Activated T-helper 1 cell treated with anti-CD3 and anti-CD28 coated beads, Interleukin-2, amount 50 U/mL, for 16 hours (primary cell): Measurements from ENCODE around the gene KLHL25.

Experiments used
- DNase-seq, 2 donors: peaks; one replicate each; pipeline ENCODE4 v3.0.0-alpha.2; 2020; ENCODE audit warnings: low read depth in 1 of 2, low spot score in 1 of 2

KLHL25 gene

DNA sequence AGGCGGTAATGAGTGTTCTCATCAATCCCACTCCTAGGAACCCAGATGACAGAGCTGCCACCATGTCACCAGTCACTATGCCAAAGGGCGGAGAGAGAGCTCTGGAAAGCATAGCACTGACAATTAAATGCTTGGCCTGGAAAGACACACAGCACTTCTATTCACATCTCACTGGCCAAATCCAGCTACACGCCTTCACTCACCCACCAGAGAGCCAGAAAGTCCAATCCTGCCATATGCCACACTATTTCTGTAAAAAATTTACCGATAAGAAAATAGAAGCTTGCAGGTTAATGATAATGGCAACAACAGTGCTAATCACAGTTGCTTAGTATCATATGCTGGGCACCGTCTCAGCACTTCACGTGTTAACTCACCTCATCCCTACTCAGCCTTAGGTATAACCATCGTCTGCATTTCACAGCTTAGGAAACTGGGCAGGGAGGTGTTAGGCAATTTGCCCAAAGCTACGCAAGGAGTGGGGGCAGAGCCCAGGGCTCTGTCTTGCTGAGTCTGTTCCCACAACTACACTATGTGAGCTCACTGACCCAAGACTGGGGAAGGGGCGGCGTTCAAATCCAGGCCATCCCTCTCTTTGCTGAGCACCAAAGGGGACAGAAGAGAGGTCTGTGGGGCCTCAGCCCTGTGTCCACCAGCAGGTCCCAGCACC, 16.5 kb downstream of the KLHL25 start:
- DNase-seq, result no peak

DNA sequence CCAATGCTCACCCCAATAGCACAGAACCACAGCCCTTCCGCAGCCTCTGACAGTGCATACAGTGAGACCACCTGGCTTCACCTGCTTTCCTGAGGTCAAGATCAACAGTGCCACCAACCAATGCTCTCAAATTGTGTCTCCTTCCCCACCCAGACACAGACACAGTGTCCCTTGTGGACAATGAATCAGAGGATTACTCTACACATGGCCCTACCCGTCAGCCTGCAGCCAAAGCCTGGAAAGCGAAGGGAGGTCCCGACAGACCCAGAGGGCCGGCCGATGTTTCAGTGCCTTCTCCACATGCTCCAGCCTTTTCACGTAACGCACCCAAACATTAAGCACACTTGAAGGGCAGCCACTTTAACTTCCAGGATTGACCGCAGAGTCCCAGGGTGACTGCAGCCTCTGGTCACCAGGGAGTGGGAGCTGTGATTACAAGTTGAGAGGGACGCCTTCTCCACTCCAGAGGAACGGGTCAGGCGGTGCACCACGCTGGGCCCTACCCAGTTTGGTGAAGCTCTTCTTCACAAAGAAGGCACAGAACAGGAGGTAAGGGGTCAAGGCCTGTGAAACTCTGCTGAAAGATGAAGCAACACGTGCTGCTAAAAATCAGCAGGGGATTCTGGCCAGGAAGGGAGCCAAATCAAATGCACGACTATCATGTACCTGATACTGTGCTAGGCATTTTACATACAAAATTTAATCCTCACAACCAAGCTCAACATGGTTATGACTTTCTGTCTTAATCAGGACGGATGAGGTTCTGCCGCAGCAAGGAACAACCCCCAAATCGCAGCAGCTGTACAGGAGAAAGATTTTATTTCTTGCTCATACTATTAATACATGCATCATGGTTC, 17.2 kb downstream of the KLHL25 start:
- DNase-seq, result no peak

DNA sequence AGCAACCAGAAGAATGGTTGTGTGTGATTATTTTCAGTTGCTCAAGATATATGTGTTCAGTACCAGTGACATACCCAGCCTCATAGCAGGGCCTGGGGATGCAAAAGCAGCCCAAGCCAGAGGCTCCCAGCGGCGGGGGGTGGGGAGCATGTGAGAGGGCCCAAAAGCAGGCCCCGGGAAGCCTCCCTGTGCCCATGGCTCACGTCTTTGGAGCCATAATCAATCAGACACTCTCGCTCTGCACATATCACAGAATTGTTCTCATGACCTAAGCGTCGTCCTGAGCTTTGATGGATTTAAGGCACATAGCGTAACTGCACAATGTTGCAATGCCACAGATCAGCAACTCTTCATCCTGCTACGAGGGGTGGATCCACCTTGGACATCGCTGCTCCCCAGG, 20.8 kb downstream of the KLHL25 start:
- no peak for DNase-seq

DNA sequence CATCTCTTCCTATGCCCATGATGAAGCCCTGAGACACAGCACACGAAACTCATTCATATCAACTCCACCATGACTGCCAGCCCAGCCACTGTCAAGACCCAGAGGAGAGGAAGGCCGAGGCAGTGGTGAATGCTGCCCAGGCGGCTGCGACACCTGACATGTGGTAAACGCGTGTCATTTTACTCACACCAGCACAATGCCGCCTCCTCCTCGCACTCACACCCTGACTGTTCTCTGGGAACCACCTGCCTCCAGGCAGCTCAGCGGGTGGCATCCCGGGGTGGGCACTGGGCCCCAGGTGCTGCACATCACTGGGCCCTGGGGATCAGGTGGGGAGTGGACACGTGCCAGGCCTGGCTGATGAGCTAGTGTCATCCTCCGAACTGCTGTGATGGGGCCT, 21.5 kb downstream of the KLHL25 start:
- no peak for DNase-seq

DNA sequence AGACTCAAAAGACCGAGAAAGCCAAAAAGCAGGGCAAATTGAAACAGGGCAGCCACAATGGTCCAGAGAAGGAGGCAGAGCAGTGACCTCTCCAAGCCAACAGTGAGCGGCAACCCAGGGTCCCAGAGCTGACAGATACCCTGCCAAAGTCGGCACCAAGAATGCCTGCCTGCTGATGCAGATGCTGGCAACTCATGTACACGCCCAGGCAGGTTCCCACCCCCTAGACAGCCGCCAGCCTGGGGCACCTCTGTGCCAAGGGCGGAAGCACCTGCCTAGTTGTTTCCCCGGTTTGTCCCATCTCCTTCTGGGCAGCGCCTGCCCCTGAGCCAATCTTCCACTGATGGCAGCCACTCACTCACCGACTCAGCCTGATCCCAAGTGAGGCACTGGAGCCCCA, 22.1 kb downstream of the KLHL25 start:
- no peak for DNase-seq

DNA sequence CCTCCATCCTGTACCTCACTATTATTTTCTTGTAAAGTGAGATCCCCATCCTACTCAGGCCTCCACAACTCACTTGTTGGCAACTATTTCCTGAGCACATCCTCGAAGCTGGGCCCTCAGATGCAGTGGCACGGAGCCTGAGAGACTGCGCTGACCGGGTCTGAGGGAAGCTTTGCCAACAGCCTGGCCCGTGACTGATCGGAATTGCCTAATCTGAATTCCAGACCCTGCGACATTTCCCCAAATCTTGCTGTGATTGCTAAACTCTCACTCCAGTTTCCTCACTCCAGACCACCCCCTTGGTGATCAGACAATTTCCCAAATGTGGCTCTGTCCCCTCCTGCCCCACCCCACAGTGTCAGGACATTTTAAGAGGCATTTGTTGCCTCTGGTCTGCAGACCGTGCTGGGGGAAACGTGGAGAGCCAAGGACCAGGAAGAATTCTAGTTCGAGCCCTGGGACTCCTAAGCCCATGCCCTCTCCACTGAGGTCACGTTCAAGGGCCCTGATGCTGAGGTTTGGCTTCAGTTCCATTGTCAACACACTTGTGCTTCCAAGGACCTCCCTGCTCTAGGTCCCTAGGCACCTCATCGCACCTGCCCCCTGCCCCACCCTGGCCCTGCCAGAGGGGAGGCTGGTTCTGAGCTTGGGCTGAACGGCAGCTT, 22.8 kb downstream of the KLHL25 start:
- no peak for DNase-seq

DNA sequence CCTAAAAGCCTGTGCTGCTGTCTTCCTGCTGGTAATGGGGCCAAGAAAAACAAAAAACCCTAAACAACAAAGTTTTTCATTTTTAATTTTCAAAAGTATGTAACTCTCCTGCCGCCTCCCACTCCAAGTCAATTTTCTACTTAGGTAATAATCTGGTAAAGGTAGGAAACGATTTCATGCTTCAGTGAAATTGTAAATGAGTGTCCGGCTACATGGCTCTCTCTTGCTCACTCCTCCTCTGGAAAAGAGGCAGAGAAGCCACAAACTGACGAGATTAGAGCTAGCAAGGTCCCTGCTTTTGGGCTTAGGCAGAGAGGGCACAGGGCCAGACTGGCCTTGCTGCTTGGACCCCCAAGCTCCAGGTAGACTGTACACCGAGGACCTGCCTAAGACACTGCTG, 23.5 kb downstream of the KLHL25 start:
- no peak for DNase-seq

DNA sequence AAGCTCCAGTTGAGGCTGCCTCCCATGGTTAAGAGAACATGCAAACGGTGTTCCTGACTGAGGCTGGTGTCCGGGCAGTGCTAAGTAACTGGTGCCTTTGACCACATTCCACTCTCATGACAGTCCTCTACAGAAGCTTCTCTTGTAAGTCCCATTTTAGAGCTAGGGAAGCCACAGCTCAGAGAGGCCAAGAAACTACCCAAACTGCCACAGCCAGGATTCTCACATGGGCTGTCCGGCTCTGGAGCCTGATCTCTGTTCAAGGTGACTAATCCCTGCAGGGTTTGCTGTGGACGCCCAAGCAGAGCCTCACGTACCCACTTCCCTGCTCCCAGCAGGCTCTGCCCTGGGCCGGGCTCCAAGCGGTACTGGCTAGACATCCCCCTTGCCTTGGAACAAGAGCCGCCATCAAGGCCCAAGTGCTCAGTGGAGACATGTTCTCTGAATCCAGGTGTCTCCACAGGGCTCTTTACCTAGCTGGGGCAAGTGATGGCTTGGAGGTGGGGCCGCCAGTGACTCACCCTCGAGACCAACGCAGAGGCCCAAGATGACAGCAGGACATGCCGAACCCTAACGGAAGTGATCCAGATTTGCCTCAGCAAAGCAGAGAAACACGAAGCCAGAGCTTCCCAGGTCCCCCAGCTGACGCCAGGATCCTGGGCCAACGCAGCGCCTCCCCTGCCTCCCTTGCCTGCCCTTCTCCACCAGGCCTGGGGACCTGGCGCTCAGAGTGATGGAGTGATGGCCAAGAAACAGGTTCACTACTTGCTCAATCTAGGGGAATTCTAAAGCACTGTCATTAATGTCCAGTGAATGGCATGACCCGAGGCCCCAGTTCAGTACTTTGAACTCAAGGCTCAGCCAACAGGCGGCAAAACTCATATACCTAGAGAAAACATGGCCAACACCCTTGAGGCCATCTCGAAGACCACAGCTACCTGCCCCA, 24.4 kb downstream of the KLHL25 start:
- DNase-seq, result no peak

DNA sequence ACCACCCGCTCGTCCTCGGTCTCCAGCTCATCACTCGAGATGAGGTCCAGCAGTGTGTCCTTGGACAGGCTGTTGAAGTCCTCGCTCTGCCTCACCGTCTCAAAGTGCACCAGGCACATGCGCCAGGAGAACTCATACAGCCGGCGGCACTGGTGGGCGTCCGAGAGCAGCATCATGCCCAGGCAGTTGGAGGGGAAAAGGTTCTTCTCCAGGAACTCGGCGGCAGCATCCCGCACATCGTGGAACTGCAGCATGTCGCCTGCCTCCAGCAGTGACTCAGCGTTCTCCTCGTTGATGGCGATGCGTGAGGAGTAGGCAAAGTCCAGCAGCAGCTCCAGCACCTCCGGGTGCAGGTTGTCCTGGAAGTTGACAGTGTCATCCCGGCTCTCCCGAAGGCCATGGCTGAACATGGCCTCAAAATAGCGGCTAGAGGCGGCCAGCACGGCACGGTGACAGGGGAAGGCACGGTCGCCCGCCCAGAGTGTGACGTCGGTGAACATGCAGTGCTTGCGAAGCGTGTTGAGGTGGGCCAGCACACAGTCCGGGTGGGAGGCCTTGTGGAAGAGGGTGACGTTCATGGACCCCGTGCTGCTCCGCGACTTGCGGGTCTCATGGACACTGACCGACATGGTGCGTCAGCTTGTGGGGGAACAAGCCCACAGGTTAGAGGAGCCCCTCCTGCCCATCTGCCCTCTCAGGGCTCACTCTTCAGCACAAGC, 25.4 kb downstream of the KLHL25 start:
- DNase-seq, result no peak

DNA sequence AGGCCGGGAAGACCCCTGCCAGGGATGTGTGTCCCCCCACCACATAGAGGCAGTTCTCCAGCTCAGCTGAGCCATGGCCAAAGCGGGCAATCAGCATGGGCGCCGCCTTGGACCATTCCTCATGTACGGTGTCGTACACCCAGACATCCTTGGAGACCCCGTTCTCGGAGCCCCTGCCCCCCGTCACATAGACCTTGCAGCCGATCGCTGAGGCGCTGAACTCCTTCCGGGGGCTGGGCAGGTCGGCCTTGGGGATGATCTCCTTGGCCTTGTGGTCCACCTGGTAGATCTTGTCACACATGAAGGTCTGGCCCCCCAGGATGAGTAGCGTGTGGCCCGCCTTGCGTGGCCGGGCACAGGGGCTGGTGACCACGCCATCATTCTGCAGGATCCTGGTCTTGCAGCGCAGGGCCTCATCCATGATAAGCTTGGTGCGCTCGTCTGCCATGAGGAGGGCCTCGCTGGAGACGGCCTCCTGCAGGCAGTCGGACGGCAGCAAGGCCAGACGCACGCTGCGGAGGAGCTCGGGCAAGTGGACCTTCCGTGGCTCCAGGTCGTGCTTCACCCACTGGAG, 26.0 kb downstream of the KLHL25 start:
- DNase-seq, result no peak

DNA sequence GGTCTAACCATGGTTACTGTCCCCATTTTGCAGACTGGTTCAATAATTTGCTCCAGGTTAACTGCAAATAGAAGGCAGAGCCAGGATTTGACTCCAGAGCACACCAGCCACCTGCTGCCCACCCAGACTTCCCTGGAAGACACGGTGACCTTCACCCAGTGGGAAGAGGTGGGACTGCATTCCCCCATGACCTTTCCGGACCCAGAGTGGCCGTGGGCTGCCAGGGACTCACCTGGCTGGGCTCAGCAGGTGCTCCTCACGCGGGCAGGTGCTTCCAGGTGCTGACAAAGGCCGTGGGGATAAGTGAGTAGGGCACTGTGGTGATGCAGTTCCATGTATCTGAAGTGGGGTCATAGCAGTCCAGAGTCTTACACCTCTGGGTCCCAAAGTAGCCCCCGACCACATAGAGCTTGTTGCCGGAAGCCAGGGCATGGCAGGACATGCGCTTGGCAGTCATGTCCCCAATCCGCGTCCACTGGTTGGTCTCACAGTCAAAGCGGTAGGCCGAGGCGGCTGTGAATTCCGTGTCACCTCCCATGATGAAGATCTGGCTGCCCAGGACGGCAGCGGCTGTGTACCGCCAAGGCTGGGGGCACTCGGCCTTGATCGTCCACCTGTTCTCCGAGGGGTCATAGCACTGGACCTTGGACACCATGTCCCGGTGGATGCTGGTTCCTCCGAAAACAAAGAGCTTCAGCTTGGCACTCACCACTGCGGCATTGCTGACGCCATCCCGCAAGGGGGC, 26.8 kb downstream of the KLHL25 start:
- DNase-seq, result no peak

DNA sequence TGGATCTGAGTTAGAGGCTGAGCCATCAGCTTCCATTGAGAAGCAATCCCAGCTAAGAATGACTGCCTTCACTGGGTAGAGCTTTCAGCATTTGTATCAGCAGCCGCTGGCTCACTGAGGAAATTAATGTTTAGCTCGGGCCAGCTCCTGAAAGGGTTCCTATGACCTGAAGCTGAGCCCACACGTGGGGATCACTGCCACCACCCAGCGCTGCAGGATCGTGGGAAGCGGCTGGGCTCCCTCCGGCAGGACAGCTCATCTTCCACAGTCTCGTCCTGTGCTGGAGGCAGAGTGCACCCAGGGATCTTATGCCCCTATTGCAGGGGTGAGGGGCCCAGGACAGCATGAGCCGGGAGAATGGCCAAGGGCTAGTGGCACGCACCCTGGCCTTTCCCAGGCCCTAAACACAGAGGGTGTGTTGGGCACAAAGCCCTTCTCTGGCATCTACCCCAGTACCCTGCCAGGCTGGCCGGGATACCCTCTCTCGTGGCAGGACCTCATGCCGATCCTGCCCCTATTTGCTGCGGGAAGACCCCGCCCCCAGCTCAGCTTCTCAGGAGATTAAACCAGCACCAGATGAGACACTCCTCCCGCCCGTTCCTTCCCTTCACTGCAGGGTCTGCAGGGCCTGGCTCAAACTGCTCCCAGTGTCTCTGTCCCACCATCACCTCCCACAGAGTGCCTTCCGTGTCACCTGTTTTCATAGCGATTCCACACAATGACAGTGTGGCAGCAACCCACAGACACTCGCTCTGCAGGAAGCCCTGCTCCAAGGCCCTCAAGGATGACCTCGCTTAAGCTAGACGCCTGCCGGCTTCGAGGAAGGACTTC, 28.5 kb downstream of the KLHL25 start:
- DNase-seq, result no peak

DNA sequence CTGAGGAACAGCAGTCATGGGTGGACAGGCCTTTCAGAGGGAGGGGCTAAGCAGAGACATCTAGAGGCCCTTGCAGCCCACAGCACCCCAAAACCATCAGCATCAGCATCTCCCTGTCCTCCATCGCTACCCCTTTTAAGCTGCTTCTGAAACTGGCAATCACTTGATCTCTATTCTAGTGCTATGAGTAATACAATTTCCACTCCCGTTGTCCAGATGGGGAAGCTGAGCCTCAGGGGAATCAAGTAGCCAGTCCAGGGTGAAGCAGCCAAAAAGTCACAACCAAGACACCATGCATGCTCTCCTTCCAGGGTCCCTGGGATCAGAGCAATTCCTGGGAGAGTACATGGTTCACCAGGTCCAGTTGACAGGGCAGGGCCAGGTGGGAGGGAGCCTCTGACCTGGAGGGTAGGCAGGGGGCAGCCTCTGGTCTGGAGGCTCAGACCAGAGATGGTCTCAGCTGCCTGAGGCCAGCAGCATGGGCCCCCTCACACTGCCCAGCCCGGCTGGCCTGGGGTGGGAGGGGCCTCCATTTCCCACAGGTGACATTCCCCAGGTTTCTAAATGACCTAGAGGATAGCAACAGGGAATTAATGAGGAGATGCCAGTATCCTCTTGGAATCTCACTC, 30.0 kb downstream of the KLHL25 start:
- no peak for DNase-seq

DNA sequence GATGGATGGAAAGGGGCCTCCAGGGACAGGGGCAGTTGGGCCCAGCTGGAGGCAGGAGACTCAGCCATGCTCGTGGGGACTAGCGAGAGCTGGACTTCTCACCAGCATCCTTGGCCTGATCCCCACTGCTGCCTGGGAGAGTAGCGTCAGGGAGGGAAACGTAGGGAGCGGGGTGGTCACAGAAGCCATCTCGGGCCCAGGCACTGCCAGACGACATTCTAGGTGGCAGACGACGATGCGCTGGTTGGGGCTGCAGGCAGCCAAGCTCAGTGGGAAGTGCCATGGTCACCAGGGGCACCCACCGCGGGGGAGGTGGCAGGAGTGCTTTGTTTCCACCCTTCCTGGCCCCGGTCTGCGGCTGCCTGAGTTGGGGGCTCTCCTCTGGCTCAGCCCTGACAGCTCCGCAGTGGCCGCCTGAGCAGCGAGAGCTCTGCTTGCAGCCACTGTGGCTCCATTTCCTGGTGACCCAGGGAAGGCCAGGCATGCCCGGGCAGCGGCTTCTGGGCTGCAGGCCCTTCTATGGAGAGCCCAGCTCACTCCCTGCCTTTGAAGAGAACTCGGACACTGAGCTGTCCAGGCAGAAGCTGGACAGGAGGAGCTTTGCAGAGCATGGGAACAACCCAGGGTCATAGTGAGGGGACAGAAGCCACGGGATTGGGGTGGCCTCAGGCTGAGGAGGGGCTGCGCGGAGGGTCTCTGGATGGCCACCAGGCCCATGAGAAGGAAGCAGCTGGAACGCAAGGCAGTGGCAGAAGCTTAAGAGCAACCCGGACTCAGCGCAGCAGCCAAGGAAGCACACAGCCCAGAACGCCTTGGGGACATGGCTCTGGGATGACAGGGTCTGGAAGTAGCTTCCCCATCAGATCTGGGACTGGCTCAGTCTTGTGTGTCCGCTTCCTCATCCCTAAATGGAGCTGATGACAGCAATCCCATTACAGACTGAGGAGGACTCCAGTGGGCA, 30.8 kb downstream of the KLHL25 start:
- no peak for DNase-seq

DNA sequence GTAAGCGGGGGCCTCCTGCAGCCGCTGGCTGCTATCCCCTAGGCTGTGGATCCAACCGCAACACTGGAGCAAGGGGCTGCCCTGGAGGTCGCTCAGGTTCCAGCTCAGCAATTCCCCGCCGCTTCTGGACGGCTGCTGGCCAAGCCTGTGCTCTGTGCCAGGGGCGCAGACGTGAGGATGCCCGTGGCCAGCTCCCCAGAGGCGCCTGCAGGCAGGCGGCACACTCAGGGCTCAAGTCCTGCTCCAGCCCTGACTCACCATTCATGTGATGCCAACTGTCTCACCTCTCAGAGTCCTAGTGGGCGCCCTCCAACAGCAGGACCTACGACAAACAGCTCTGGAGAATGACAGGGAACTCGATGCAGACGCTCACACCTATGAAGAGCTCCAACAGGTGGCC, 31.6 kb downstream of the KLHL25 start:
- DNase-seq, result no peak

DNA sequence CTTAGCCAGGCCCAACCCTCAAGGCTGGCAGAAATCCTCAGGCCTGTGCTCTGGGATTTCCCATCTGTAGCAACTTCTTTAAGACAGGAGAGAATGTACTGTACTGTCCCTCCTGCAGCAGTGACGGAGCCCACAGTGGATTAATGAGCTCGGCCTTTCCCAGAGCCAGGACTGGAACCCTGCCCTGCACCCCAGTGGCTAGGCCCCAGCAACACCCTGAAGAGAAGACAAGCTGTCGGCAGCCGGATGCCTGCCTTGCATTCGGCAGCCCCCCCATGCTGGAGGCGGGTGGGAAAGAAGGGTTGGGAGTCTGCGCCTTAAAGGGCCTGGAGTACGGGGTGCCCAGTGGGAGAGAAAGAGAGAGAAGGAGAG, 32.0 kb downstream of the KLHL25 start:
- no peak for DNase-seq
